Measurements from ENCODE around the gene RASSF5. TPM values are rescaled to one million over a fixed set of nuclear protein-coding genes. Genes with fewer than 3 reads are reported as not detected.

Gene RASSF5
- polyA plus RNA-seq, 1 donor (not counting 4 experiments of a cell fraction or from before 2014, with no cell fraction given), result 2.4 TPM

DNA sequence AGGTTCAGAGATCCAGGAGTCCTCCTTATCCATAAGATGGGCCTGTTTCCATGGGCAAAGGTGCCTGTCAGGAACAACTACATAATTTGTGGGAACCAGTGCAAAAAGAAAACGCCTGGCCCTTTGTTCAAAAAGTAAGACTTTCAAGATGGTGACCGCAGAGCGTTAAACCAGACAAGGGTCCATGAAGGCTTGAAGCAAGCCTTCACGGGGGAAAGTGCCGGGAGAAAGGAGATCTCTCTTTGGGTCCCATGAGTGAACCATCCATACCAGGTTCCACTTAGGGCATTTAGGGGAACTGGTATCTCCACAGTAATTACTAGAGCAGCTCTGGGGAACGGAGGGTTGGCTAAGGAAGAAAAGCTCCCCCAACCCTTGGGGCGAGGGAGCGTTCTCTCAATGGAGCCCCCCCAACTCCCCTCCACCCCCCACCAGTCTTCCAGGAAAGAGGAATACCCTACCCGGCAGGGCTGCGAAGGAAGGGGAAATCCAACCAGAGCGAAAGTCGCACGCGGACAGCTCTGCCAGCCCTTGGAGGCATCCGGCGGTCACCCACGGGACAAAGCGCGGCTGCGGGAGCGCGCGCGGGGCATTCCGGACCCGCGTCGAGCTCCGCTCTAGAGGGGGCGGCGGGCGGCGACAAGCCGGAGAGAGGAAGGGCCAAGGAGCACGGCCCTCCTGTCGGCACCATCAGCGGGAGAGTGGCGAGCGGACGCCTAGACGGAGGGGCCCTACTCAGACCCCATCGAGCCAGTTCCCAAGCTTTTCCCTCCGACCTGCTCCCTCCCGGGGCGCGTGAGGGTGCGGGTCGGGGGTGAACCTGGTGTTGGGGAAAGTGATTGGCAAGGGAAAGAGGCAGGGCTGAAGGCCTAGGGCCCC is 687 bp upstream of the RASSF5 start:
- H3K9me1 ChIP-seq (ENCODE audit: control insufficient read depth, extremely low read depth, insufficient read depth, low read length), result peaks cover 2% of the 10 kb centered on the region
- dilution Hi-C loops (cut with MboI; ENCODE audit: extremely low pct_ligation_motif_present, low sequenced_read_pairs), result no loop called here
- peak overlapping the region; percentile 81 for H2AFZ ChIP-seq (ENCODE audit: control insufficient read depth, low read length)
- H3K9me3 ChIP-seq (ENCODE audit: control insufficient read depth, low read depth, low read length), result no peaks in the 10 kb centered on the region
- H3K4me2 ChIP-seq (ENCODE audit: control insufficient read depth, extremely low read depth, insufficient read depth, low read depth, low read length), result peak overlapping the region; percentile 67
- H3K27me3 ChIP-seq (ENCODE audit: control insufficient read depth, extremely low read depth, insufficient read depth, low read length), result no peaks in the 10 kb centered on the region
- peak overlapping the region; percentile 60 for H3K9ac ChIP-seq (ENCODE audit: control insufficient read depth, extremely low read depth, insufficient read depth, low read length)
- H3K79me2 ChIP-seq (ENCODE audit: control insufficient read depth, insufficient read depth, low read length), result no peaks in the 10 kb centered on the region
- H3K27ac ChIP-seq (ENCODE audit: control insufficient read depth, insufficient read depth, low read length), result no peak overlapping the region
- no peaks in the 10 kb centered on the region for H3K36me3 ChIP-seq (ENCODE audit: control insufficient read depth in 2 of 2, extremely low read depth in 1 of 2, insufficient read depth in 2 of 2, low read length in 2 of 2)
- DNase-seq (ENCODE audit: low read depth, low spot score), result no peak
- TF ChIP-seq EZH2 (IDR thresholded peaks at IDR 0.05; ENCODE audit: low read length), result no peak
- H3K4me3 ChIP-seq (ENCODE audit: control insufficient read depth in 2 of 3, extremely low read depth in 1 of 3, insufficient read depth in 2 of 3, low read depth in 1 of 3, low read length in 3 of 3), result peak overlapping the region; percentile 45 to 68 (median 66)
- no peak for FAIRE-seq
- H4K20me1 ChIP-seq (ENCODE audit: control insufficient read depth, extremely low read depth, insufficient read depth, low read length), result no peaks in the 10 kb centered on the region
- H3K4me1 ChIP-seq (ENCODE audit: control insufficient read depth, extremely low read depth, insufficient read depth, low read length), result peaks cover 52% of the 10 kb centered on the region

DNA sequence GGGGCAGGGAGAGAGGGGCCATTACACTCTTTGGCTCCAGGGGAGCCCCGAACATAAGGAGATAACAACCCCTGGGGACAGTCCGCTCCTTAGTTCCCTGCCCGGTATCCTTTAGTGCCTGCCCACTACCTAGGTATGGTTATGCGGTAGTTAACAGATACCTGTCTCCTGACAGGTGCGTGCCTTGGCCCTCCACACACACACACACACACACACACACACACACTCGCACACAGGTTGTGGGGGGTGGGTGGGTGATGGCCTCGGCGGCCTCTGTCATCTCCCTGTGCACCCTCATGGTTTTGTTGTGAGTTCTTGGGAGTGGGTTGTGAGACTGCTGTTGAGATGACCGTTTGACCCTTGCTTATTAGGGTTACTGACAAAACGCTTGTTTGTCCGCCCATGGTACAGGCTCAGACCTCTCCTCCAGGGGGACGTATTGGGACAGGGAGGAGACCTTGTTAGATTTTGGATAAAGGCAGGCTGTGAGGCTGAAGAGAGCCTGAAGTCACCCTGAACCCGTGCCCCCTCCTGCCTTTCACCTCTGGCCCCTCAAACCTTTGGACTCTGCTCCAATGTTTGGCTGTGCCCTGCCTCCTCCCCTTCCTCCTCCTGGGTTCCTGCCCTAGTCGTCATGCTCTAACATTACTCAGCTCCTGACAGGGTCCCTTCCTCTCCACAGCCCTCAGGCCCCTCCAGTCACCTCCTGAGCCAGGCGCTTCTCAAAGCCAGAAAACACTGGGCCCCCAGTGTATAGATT is 979 bp downstream of the RASSF5 start:
- Histone ChIP-seq H3K9ac (ENCODE audit: control insufficient read depth, extremely low read depth, insufficient read depth, low read length) (peak overlapping the region; percentile 49), H3K79me2 (ENCODE audit: control insufficient read depth, insufficient read depth, low read length) (no peaks in the 10 kb centered on the region)
- dilution Hi-C loops (cut with MboI; ENCODE audit: extremely low pct_ligation_motif_present, low sequenced_read_pairs), result no loop called here

More for the DNA sequence above, 979 bp downstream of the RASSF5 start:
- no peaks in the 10 kb centered on the region for H3K36me3 ChIP-seq (ENCODE audit: control insufficient read depth in 2 of 2, extremely low read depth in 1 of 2, insufficient read depth in 2 of 2, low read length in 2 of 2)
- H3K27ac ChIP-seq (ENCODE audit: control insufficient read depth, insufficient read depth, low read length), result no peak overlapping the region
- H3K4me2 ChIP-seq (ENCODE audit: control insufficient read depth, extremely low read depth, insufficient read depth, low read depth, low read length), result peak overlapping the region; percentile 67
- FAIRE-seq (no peak), DNase-seq (ENCODE audit: low read depth, low spot score) (no peak)
- H3K9me3 ChIP-seq (ENCODE audit: control insufficient read depth, low read depth, low read length), result no peaks in the 10 kb centered on the region
- H2AFZ ChIP-seq (ENCODE audit: control insufficient read depth, low read length), result no peak overlapping the region
- no peaks in the 10 kb centered on the region for H4K20me1 ChIP-seq (ENCODE audit: control insufficient read depth, extremely low read depth, insufficient read depth, low read length)
- TF ChIP-seq CTCF (optimal IDR thresholded peaks at IDR 0.05 in 1 of 3, IDR thresholded peaks at IDR 0.05 in 1 of 3, conservative IDR thresholded peaks at IDR 0.05 in 1 of 3; ENCODE audit: extremely low read depth in 1 of 3, insufficient read depth in 2 of 3, low read length in 3 of 3) (no peak), EZH2 (IDR thresholded peaks at IDR 0.05; ENCODE audit: low read length) (no peak)
- H3K9me1 ChIP-seq (ENCODE audit: control insufficient read depth, extremely low read depth, insufficient read depth, low read length), result peaks cover 2% of the 10 kb centered on the region
- H3K4me3 ChIP-seq (ENCODE audit: control insufficient read depth in 2 of 3, extremely low read depth in 1 of 3, insufficient read depth in 2 of 3, low read depth in 1 of 3, low read length in 3 of 3), result peak overlapping the region; percentile 45 to 68 (median 66)
- H3K4me1 ChIP-seq (ENCODE audit: control insufficient read depth, extremely low read depth, insufficient read depth, low read length), result peaks cover 66% of the 10 kb centered on the region
- H3K27me3 ChIP-seq (ENCODE audit: control insufficient read depth, extremely low read depth, insufficient read depth, low read length), result no peaks in the 10 kb centered on the region

All from keratinocyte (primary cell).